Measurements from ENCODE around the gene AGBL3.

- no peak for TF ChIP-seq EZH2 (IDR thresholded peaks at IDR 0.05; ENCODE audit: borderline replicate concordance, low read depth, low read length, severe bottlenecking)
- TF ChIP-seq CTCF (IDR thresholded peaks at IDR 0.05; ENCODE audit: borderline replicate concordance, extremely low read depth, low read length, poor library complexity, severe bottlenecking) = no peak
These were observed 193.1 kb downstream of the AGBL3 start for GRCh38 chr7:135179321-135179925.

Data from DND-41 (cell line).